HFF-Myc (cell line): Measurements from ENCODE around the gene CCK.
"Not testable (repeated sequence)": the region's sequence is repeated elsewhere in the genome, so short reads cannot be mapped to it uniquely, and the experiment has no call there.

ENCODE experiments used
- DNase-seq: peaks from one replicate; pipeline ENCODE4 v3.0.0-alpha.2; 2011; ENCODE audit warnings: low read depth; ENCODE audit errors: extremely low read depth
- H3K4me3 ChIP-seq: replicated peaks from 2 replicates; pipeline ENCODE4 v1.5.1; 2011; ENCODE audit warnings: low read depth, mild to moderate bottlenecking, control low read depth, low read length
- CTCF ChIP-seq: IDR thresholded peaks from 2 replicates; pipeline ENCODE4 v1.5.1; 2012; ENCODE audit warnings: mild to moderate bottlenecking, low read depth, low read length, control low read depth; ENCODE audit errors: missing control alignments

Gene CCK

GRCh38 chr3:42300778-42301177, 34.8 kb upstream of the CCK start:
- no peak for DNase-seq
- no peak overlapping the region for H3K4me3 ChIP-seq
- no peak for TF ChIP-seq CTCF

GRCh38 chr3:42300013-42300412, 34.0 kb upstream of the CCK start:
- DNase-seq: peak; percentile 10
- TF ChIP-seq CTCF: no peak
- no peak overlapping the region for H3K4me3 ChIP-seq

- no peak overlapping the region for H3K4me3 ChIP-seq
- TF ChIP-seq CTCF: no peak
- DNase-seq: no peak
Observed at GRCh38 chr3:42298259-42298658, 32.3 kb upstream of the CCK start.

- H3K4me3 ChIP-seq: no peak overlapping the region
- DNase-seq: no peak
- no peak for TF ChIP-seq CTCF
Observed at GRCh38 chr3:42292009-42292408, 26.0 kb upstream of the CCK start.

GRCh38 chr3:42290966-42291714, 25.2 kb upstream of the CCK start:
- no peak overlapping the region for H3K4me3 ChIP-seq
- TF ChIP-seq CTCF: no peak
- DNase-seq: no peak

GRCh38 chr3:42289026-42289425, 23.0 kb upstream of the CCK start:
- TF ChIP-seq CTCF: no peak
- no peak for DNase-seq
- H3K4me3 ChIP-seq: no peak overlapping the region

GRCh38 chr3:42288385-42288784, 22.4 kb upstream of the CCK start:
- no peak for TF ChIP-seq CTCF
- DNase-seq: no peak
- H3K4me3 ChIP-seq: no peak overlapping the region

- not testable (repeated sequence) for H3K4me3 ChIP-seq, DNase-seq
Observed at GRCh38 chr3:42287423-42287822, 21.4 kb upstream of the CCK start.
